SU-DHL-6 (cell line): ENCODE data around the gene TLK2.

Source experiments
- CTCF ChIP-seq: fragments of 200-600 bp; sonication (generic); IDR thresholded peaks from one replicate; pipeline ENCODE4 v1.5.1; 2017; ENCODE audit warnings: antibody characterized with exemption, mild to moderate bottlenecking, low read length, moderate library complexity; ENCODE audit not compliant: insufficient read depth, poor library complexity, severe bottlenecking
- EZH2phosphoT487 ChIP-seq: fragments of 200-600 bp; sonication (generic), shearing (Covaris generic); conservative IDR thresholded peaks from 2 replicates; pipeline ENCODE4 v1.6.1; 2018; ENCODE audit warnings: mild to moderate bottlenecking, antibody characterized with exemption, low read length, moderate library complexity, mixed read lengths

- TF ChIP-seq CTCF, result no peak
- TF ChIP-seq EZH2phosphoT487, result no peak
Measured at GRCh38 chr17:62562656-62563055, 84.0 kb downstream of the TLK2 start.
